IPS DF 6.9 (cell line): Measurements from ENCODE around the gene CDYL.
A peak's percentile ranks its signal among the peaks of the same experiment; 100 is the strongest.
"Not testable (repeated sequence)": the region's sequence is repeated elsewhere in the genome, so short reads cannot be mapped to it uniquely, and the experiment has no call there.

ENCODE experiments used
- DNase-seq: peaks from one replicate; pipeline ENCODE4 v3.0.0-alpha.2; 2013; ENCODE audit warnings: low read depth, low spot score
- H3K27ac ChIP-seq: one replicate; pipeline ENCODE4 v1.5.1; 2013; ENCODE audit warnings: low read length, control low read depth
- H3K27me3 ChIP-seq: 2 replicates; pipeline ENCODE4 v1.6.1; 2013; ENCODE audit warnings: mild to moderate bottlenecking, low read length; ENCODE audit not compliant: control insufficient read depth, insufficient read depth
- H3K36me3 ChIP-seq: 2 replicates; pipeline ENCODE4 v1.6.1; 2013; ENCODE audit warnings: low read length; ENCODE audit not compliant: control insufficient read depth, insufficient read depth
- H3K4me1 ChIP-seq: 2 replicates; pipeline ENCODE4 v1.6.1; 2013; ENCODE audit warnings: low read length; ENCODE audit not compliant: control insufficient read depth, insufficient read depth
- H3K4me3 ChIP-seq: 2 replicates; pipeline ENCODE4 v1.5.1; 2013; ENCODE audit warnings: mild to moderate bottlenecking, low read length
- H3K9me3 ChIP-seq: 2 replicates; pipeline ENCODE4 v1.6.1; 2013; ENCODE audit warnings: low read length, inconsistent platforms; ENCODE audit not compliant: control insufficient read depth, insufficient read depth
- WGBS: extraction: QIAGEN DNeasy Blood & Tissue Kit; methylation state at CpG from one replicate; pipeline ENCODE4 v1.1.7; 2013; ENCODE audit warnings: mixed read lengths, missing lambda C conversion rate; ENCODE audit not compliant: insufficient read length, insufficient coverage; 5-methylcytosine and 5-hydroxymethylcytosine counted together

CDYL gene

DNA sequence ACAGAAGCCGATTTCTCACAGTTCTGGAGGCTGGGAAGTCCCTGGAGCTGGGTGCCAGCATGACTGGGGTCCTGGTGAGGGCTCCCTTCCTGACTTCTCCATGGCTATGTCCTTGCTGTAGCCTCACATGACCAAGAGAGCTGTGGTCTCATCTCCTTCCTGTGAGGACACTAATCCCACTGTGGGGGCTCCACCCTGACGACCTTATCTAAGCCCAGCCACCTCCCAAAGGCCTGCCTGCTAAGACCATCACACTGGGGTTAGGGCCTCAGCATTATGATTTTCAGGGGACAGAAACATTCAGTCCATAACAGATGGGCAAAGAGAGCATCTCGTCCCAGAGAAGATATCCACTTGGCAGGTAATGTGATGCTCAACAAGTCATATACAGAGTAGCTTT lies 210.8 kb downstream of the CDYL start:
- Histone ChIP-seq H3K4me1 (no peaks in the 10 kb centered on the region), H3K36me3 (no peaks in the 10 kb centered on the region), H3K9me3 (no peaks in the 10 kb centered on the region), H3K27me3 (no peaks in the 10 kb centered on the region), H3K27ac (no peak overlapping the region), H3K4me3 (no peak overlapping the region)
- no CpG with 5 or more reads among the region's 3 CpGs for WGBS
- no peak for DNase-seq

DNA sequence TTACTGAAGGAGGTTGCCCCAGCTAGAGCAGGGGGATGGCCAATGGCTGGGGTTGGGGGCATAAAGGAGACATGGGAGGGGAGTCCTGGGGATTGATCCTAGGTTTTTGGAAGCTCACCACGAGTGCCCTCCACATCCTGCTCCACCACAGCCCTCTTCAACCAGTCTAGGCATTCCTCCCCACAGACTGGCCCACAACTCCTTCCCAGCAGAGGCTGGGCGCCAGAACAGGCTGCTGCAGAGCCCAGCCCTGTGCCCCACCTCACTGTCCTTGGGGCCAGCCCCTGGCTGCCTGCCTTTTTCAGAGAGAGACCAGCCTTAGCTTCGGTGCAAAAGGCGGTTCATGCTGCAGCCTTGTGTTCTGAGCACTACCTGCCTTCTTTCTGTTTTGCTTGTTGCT lies 211.2 kb downstream of the CDYL start:
- Histone ChIP-seq H3K9me3 (no peaks in the 10 kb centered on the region), H3K27me3 (no peaks in the 10 kb centered on the region), H3K27ac (no peak overlapping the region), H3K4me3 (no peak overlapping the region), H3K36me3 (no peaks in the 10 kb centered on the region), H3K4me1 (no peaks in the 10 kb centered on the region)
- no CpG with 5 or more reads among the region's 4 CpGs for WGBS
- no peak for DNase-seq

DNA sequence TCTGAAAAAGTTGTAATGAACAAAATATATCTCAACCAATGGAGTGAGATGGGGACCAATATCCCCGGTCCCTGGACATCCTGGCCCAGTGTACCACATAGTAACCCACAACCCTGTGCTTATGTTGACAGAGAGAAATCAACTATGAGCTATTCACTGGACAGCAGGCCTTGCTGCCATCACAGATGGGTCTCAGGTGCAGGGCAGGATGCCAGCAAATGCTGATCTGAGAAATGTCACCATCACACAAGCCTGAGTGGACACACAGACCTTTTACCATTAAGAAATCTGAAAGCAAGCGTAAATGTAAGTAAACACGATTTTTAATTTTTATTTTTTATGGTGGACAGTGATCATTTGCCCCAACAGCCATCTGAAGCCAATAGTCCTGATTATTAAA lies 218.5 kb downstream of the CDYL start:
- DNase-seq: no peak
- WGBS: no CpG with 5 or more reads among the region's 3 CpGs
- no peaks in the 10 kb centered on the region for H3K9me3 ChIP-seq
- no peak overlapping the region for H3K4me3 ChIP-seq
- H3K27me3 ChIP-seq: no peaks in the 10 kb centered on the region
- H3K36me3 ChIP-seq: no peaks in the 10 kb centered on the region
- H3K27ac ChIP-seq: no peak overlapping the region
- H3K4me1 ChIP-seq: no peaks in the 10 kb centered on the region

DNA sequence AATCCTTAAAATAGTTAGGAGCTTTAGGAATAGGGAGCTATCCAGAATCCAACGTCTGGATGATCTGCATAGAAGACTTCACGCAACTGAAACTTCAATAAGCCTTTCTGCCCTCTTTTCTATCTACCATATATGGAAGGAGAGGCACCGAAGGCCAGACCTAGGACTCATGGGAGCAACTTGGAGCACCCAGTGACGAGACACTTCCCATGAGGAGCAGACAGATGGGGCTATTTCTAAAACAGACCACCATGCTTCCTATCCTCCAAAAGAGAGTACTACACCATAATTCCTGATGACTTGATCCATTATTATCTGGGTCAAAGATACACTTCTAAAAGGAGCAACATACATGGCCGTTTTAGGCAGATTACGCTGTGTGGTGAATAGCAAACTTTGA lies 221.7 kb downstream of the CDYL start:
- Histone ChIP-seq H3K36me3 (no peaks in the 10 kb centered on the region), H3K27ac (no peak overlapping the region), H3K4me1 (no peaks in the 10 kb centered on the region), H3K4me3 (no peak overlapping the region), H3K9me3 (no peaks in the 10 kb centered on the region), H3K27me3 (no peaks in the 10 kb centered on the region)
- no peak for DNase-seq
- no CpG with 5 or more reads among the region's 6 CpGs for WGBS

DNA sequence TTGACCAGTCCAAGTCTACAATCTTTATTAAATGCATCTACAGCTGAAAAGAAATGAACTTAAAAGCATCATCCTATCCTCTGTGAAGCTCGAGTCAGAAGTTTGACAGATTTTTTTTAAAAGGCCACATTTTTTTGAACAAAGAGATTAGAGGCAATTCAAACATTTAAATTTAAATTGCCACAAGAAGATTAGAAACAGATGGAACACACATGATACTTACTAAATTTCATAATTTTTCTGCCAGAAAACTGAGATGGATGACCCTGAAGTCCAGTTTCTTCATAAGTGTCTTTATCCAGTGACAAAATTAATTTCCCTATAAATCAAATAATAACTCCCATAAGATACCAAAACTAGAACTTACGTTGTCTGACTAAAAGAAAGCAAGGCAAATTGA lies 223.4 kb downstream of the CDYL start:
- H3K9me3 ChIP-seq: no peaks in the 10 kb centered on the region
- no peak for DNase-seq
- WGBS: 100% methylated on average over 1 of the region's 2 CpGs
- H3K4me3 ChIP-seq: no peak overlapping the region
- H3K4me1 ChIP-seq: no peaks in the 10 kb centered on the region; the same call in 1 of the 2 replicates
- H3K36me3 ChIP-seq: no peaks in the 10 kb centered on the region
- no peaks in the 10 kb centered on the region for H3K27me3 ChIP-seq
- H3K27ac ChIP-seq: no peak overlapping the region

DNA sequence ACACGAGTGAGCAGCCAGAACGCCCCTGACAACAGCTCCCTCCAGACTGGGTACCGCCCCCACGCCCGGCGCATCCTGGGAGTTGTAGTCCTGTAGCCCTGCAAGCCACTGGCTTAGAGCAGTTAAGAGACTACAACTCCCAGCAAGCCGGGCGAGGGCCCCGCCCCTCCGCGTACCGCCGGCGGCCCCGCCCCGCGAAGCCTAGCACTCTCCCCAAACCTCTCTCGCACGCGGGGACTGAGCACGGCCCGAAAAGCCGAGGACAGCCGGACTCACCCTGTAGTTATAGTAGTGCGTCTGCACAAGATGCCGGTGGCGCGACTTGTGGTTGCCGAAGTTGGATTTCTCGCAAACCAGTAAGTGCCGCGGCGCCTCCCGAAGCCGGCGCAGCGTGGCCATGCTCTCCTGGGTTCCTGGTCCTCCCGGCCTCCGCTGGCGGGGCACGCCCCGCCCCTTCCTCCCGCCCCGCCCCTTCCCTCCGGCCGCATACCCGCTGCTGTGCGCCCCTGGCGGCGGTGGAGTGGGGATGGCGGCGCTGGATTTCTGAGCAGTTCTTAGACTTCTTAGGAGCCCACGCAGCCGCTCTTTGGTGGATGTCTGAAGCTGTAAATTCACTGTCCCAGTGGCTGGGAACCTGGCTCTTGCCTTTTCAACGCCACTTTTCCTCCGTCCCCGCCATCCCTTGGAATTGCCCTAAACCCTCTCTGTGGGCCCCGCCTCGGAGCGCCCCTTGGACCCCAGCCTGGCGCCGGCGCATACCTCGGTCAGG lies 227.6 kb downstream of the CDYL start, which contains the start of gene RPP40:
Gene RPP40 (minus strand): TSS at position 434 of the 769 bp plus-strand sequence. CDS start 35 bp downstream, at position 399.
- Histone ChIP-seq H3K27ac (no peak within 1 kb of the TSS), H3K4me3 (peak within 1 kb of the TSS; percentile 97), H3K4me1 (no peaks in the 10 kb centered on the region; the same call in 1 of the 2 replicates), H3K9me3 (no peaks in the 10 kb centered on the region), H3K36me3 (no peaks in the 10 kb centered on the region), H3K27me3 (no peaks in the 10 kb centered on the region)
- peak; percentile 90 for DNase-seq
- WGBS: no CpG with 5 or more reads among the region's 64 CpGs

DNA sequence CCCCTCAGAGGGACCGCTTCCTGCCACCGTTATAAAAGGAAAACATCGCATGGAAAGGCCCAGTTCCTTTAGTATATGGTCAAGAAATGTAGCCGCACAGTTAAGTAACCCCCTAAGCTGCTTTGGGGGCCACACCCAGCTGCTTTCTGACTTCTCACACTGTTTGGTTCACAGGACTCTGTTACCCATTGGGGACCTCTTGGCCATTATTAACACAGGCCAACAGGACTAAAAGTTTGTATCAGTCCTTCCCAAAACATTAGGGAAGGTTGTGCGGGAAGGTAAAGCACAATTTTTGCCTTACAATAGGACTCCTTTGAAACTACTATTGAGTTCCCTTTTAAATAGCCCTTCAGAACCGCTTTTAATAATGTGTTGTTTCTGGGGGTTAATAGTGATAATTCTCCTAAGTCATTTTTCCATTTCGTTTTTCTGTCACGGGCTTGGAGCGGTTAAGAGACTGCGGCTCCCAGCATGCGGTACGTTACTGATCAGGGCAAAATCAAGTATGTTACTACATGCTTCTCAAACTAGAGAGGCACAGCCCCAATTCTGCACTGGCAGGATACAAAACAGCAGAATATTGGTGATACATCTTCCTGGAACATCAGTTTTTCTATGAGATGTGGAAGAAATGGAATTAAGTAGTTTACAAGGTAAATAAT lies 228.3 kb downstream of the CDYL start:
- no peaks in the 10 kb centered on the region; the same call in 1 of the 2 replicates for H3K4me1 ChIP-seq
- no peaks in the 10 kb centered on the region for H3K9me3 ChIP-seq
- no peaks in the 10 kb centered on the region for H3K36me3 ChIP-seq
- H3K4me3 ChIP-seq: peak overlapping the region; percentile 97; the same call in 1 of the 2 replicates
- DNase-seq: peak; percentile 0
- WGBS: no CpG with 5 or more reads among the region's 12 CpGs
- H3K27me3 ChIP-seq: no peaks in the 10 kb centered on the region
- H3K27ac ChIP-seq: no peak overlapping the region

DNA sequence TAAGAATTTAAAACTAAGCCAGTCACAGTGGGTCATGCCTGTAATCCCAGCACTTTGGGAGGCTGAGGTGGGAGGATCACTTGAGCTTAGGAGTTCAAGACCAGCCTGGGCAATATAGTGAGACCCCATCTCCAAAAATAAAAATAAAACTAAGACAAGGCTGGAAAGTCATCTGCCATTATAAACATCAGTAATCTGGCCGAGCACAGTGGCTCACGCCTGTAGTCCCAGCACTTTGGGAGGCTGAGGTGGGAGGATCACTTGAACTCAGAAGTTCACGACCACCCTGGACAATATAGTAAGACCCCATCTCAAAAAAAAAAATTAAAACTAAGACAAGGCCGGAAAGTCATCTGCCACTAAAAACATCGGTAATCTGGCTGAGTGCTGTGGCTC lies 228.8 kb downstream of the CDYL start:
- not testable (repeated sequence) for H3K27ac ChIP-seq, H3K9me3 ChIP-seq, H3K4me3 ChIP-seq, H3K36me3 ChIP-seq, H3K4me1 ChIP-seq, H3K27me3 ChIP-seq, DNase-seq
- no CpG with 5 or more reads among the region's 5 CpGs for WGBS
